Measurements from ENCODE around the gene TOMM70.

The TOMM70 gene

GRCh38 chr3:100396967-100397366, 3.9 kb downstream of the TOMM70 start:
- TF ChIP-seq CTCF (IDR thresholded peaks at IDR 0.05; ENCODE audit: control extremely low read depth, extremely low read depth, low read depth, missing control alignments) = no peak
- POLR2A ChIA-PET = no interaction called here
- no peak for DNase-seq (ENCODE audit: extremely low spot score)
- CTCF ChIA-PET = interaction anchor here (2.0 kb wide), 1 partner anchor 11 kb away, joined by 5 read pairs; no protein-coding TSS in a partner anchor

GRCh38 chr3:100395679-100396431, 5.0 kb downstream of the TOMM70 start:
- CTCF ChIA-PET = interaction anchor here (1.5 kb wide), 1 partner anchor 10 kb away, joined by 3 read pairs; no protein-coding TSS in a partner anchor

GRCh38 chr3:100389025-100389424, 11.9 kb downstream of the TOMM70 start:
- ChIA-PET CTCF (interaction anchor here (1.1 kb wide), 1 partner anchor 13 kb away, joined by 3 read pairs; the partner anchor contains the start of gene LNP1), POLR2A (no interaction called here)
- TF ChIP-seq CTCF (IDR thresholded peaks at IDR 0.05; ENCODE audit: control extremely low read depth, extremely low read depth, low read depth, missing control alignments) = no peak
- DNase-seq (ENCODE audit: extremely low spot score) = no peak

More at GRCh38 chr3:100395679-100396431, 5.0 kb downstream of the TOMM70 start:
- no peak for TF ChIP-seq CTCF (IDR thresholded peaks at IDR 0.05; ENCODE audit: control extremely low read depth, extremely low read depth, low read depth, missing control alignments)
- POLR2A ChIA-PET = interaction anchor here (0.7 kb wide), 1 partner anchor 1174 kb away, joined by 7 read pairs; no protein-coding TSS in a partner anchor
- DNase-seq (ENCODE audit: extremely low spot score) = peak; percentile 11

- POLR2A ChIA-PET = no interaction called here
- CTCF ChIA-PET = interaction anchor here (0.8 to 2.0 kb wide), 10 partner anchors 11 to 555 kb away, joined by 3 to 7 read pairs (median 3); no protein-coding TSS in a partner anchor
- no peak for TF ChIP-seq CTCF (IDR thresholded peaks at IDR 0.05; ENCODE audit: control extremely low read depth, extremely low read depth, low read depth, missing control alignments)
- DNase-seq (ENCODE audit: extremely low spot score) = no peak
Observed at GRCh38 chr3:100386437-100387074, 14.3 kb downstream of the TOMM70 start.

GRCh38 chr3:100384733-100385525, 16.0 kb downstream of the TOMM70 start:
- ChIA-PET POLR2A (interaction anchor here (0.9 kb wide), 1 partner anchor 16 kb away, joined by 3 read pairs; the partner anchor contains the start of genes LNP1 and TOMM70), CTCF (interaction anchor here (0.9 to 1.8 kb wide), 5 partner anchors 8 to 24 kb away, joined by 3 to 5 read pairs (median 4); partner anchors contain the start of genes LNP1 and TOMM70)
- no peak for TF ChIP-seq CTCF (IDR thresholded peaks at IDR 0.05; ENCODE audit: control extremely low read depth, extremely low read depth, low read depth, missing control alignments)
- no peak for DNase-seq (ENCODE audit: extremely low spot score)

- ChIA-PET POLR2A (no interaction called here), CTCF (interaction anchor here (1.0 to 4.6 kb wide), 2 partner anchors 11 to 16 kb away, joined by 4 to 23 read pairs; no protein-coding TSS in a partner anchor)
- no peak for DNase-seq (ENCODE audit: extremely low spot score)
- TF ChIP-seq CTCF (IDR thresholded peaks at IDR 0.05; ENCODE audit: control extremely low read depth, extremely low read depth, low read depth, missing control alignments) = no peak
Observed at GRCh38 chr3:100376301-100376700, 24.6 kb downstream of the TOMM70 start.
